Choroid plexus epithelial cell (primary cell): ENCODE results near the gene AASS.

Experiments
- DNase-seq: peaks from one replicate; pipeline ENCODE4 v3.0.0-alpha.2; 2010; ENCODE audit warnings: low read depth
- H3K4me3 ChIP-seq: 2 replicates; pipeline ENCODE4 v1.5.1; 2011; ENCODE audit warnings: low read depth, mild to moderate bottlenecking, control low read depth, low read length, moderate library complexity
- CTCF ChIP-seq: conservative IDR thresholded peaks from 2 replicates; pipeline ENCODE4 v1.5.1; 2011; ENCODE audit warnings: low read depth, mild to moderate bottlenecking, control low read depth, inconsistent platforms, low read length, moderate library complexity

The AASS gene

GRCh38 chr7:122082670-122083069 lies 61.4 kb downstream of the AASS start:
- no peak for DNase-seq
- no peak for TF ChIP-seq CTCF
- no peak overlapping the region for H3K4me3 ChIP-seq

DNA sequence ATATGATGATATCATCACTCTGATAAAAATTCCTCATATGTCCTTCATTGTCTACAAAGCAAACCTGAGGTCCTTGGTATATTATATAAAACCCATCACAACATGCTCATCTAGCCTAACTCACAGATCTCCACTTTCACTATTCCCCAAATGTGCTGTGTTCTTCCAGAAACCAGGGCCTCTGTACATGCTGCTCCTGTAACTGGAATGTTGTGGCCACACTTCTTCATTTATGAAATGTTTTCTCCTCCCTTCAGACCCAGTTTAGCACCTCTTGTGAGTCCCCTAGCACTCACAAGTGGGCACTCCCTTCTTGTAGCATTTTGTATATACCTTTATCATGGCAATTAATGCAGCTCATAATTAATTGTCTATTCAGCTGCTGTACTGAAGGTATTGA lies 61.9 kb downstream of the AASS start:
- H3K4me3 ChIP-seq, result no peak overlapping the region
- TF ChIP-seq CTCF, result no peak
- DNase-seq, result no peak

GRCh38 chr7:122073635-122074034 lies 70.4 kb downstream of the AASS start:
- TF ChIP-seq CTCF, result no peak
- no peak overlapping the region for H3K4me3 ChIP-seq
- no peak for DNase-seq

DNA sequence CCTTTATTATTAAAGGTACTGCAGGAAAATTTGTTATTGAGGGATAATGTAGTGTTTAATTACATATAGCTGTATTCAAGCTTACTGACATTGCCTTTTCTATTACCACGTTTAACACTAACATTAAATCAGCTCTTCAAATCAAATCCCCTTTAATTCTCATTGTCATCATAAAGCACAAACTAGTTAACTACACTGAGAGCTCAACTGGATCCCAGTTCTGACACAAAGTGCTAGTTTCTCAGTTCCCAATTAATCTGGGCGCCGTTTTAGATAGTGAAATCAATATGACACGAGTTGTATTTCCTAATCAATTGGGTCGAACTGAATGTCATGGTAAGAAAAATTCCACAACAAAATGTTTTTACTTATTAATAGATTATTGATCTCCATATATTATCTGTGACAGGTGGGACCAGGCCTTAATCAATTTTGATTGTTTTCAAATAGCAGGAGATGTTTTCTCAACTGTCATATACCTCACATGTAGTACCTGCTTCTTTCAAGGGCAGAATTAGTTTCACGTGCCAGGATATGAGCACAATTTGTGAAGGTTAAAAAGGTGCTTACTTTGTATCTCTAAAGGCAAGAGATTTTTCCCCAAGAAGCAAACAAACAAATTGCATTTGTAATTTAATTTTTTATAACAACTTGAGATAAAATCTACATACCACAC lies 71.0 kb downstream of the AASS start:
- H3K4me3 ChIP-seq, result no peak overlapping the region
- DNase-seq, result no peak
- TF ChIP-seq CTCF, result no peak

- TF ChIP-seq CTCF, result no peak
- DNase-seq, result no peak
- H3K4me3 ChIP-seq, result no peak overlapping the region
Observed at GRCh38 chr7:122072272-122072671, 71.8 kb downstream of the AASS start.

DNA sequence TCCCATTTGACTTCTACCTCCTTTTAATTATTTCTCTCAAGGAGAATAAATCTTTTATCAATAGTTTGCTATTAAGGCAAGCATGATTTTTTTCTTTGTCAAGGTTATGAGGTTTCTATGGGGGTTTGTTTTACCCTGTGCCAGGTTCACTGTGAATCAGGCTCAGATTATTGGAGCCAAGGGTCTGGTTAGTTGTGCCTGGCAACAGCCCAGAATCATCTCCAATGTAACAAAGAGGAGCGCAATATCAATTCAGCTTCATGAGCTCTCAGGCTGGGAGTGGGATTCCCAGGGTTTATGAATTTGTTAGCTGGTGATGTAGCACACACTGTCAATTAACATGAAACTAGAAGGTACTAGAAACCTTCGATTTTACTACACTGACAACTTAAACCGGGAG lies 73.2 kb downstream of the AASS start:
- DNase-seq, result no peak
- no peak for TF ChIP-seq CTCF
- H3K4me3 ChIP-seq, result no peak overlapping the region

DNA sequence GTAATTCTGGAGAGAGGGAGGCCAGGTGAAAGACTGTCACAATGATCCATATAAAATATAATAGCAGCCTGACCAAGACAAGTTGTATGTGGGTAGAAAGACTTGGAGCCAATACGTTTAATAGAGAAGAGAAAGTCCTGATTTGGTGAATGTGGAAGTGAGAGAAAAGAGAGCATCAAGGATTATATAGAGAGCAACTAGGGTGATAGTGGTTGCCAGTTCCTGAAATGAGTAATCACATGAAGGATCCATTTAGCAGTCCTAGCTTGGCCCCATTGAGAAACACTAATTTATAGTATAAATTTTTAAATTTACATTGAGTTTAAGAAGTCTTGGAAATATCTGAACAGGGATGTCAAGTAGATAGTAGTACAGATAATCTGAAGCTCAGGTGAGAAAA lies 74.0 kb downstream of the AASS start:
- TF ChIP-seq CTCF, result no peak
- H3K4me3 ChIP-seq, result no peak overlapping the region
- DNase-seq, result no peak
